Kidney (tissue), 11 donors: ENCODE data around the gene TRIM74. TPM values are rescaled to one million over a fixed set of nuclear protein-coding genes. Genes with fewer than 3 reads are reported as not detected.
A peak's percentile ranks its signal among the peaks of the same experiment; 100 is the strongest.
"Not testable (repeated sequence)": the region's sequence is repeated elsewhere in the genome, so short reads cannot be mapped to it uniquely, and the experiment has no call there.

Experiments
- DNase-seq, 5 donors: peaks; one replicate each; pipeline ENCODE4 v3.0.0-alpha.2; 2013 to 2020
- FAIRE-seq: peaks from 2 replicates; lab custom pipeline; 2012; peaks lifted over from hg19 to GRCh38; lab: Jason Lieb, UNC
- H3K27ac ChIP-seq, 2 donors: one replicate each; pipeline ENCODE4 v1.7.0; 2013; ENCODE audit warnings: low read depth in 2 of 2, low read length in 2 of 2, inconsistent platforms in 1 of 2
- H3K27me3 ChIP-seq: one replicate; pipeline ENCODE4 v1.7.1; 2013; ENCODE audit warnings: low read length, inconsistent platforms; ENCODE audit not compliant: control insufficient read depth, insufficient read depth
- H3K36me3 ChIP-seq, 3 donors: one replicate each; pipeline versions ENCODE4 v1.7.0 to v1.7.1; 2013; ENCODE audit warnings: low read length in 3 of 3, control low read depth in 1 of 3, inconsistent platforms in 1 of 3; ENCODE audit not compliant: insufficient read depth in 3 of 3, control insufficient read depth in 2 of 3
- H3K4me1 ChIP-seq, 3 donors: one replicate each; pipeline versions ENCODE4 v1.7.0 to v1.7.1; 2013; ENCODE audit warnings: low read length in 3 of 3, inconsistent platforms in 1 of 3, low read depth in 1 of 3; ENCODE audit not compliant: control insufficient read depth in 2 of 3, insufficient read depth in 2 of 3
- H3K4me3 ChIP-seq, 3 donors: one replicate each; pipeline versions ENCODE4 v1.7.0 to v1.8.1; 2013; ENCODE audit warnings: low read length in 3 of 3, control low read depth in 1 of 3, inconsistent platforms in 1 of 3
- H3K9ac ChIP-seq, 3 donors: one replicate each; pipeline versions ENCODE4 v1.7.0 to v1.7.1; 2013; ENCODE audit warnings: low read length in 3 of 3, control low read depth in 1 of 3, inconsistent platforms in 1 of 3
- H3K9me3 ChIP-seq, 3 donors: one replicate each; pipeline versions ENCODE4 v1.7.0 to v1.7.1; 2013; ENCODE audit warnings: low read length in 3 of 3, control low read depth in 1 of 3, inconsistent platforms in 1 of 3; ENCODE audit not compliant: control insufficient read depth in 2 of 3, insufficient read depth in 1 of 3
- intact Hi-C: fragments of 100-400 bp; cut with DNase I; formaldehyde crosslinking; loops from one replicate; pipeline ENCODE4 v1.11.1; 2022
- polyA plus RNA-seq: library from polyadenylated mRNA; stranded (reverse); fragments of 350-450 nt; fragmentation: Illumina TruSeq; extraction: RNeasy Lipid Tissue Mini Kit (QIAGEN cat#74804); gene quantifications from one replicate; pipeline ENCODE4 v1.2.3, GENCODE V29; 2014; ENCODE audit warnings: low read depth, low replicate concordance; ENCODE audit not compliant: insufficient read depth
- total RNA-seq: library from RNA; stranded (reverse); fragmentation: NEBNext Ultra II Directional; extraction: Animal tissue kit (Norgen Biotek cat#: 25700); gene quantifications from one replicate; pipeline ENCODE4 v1.2.1, GENCODE V29; 2021
- donor health status: control.
- donor health status: control.
- donor health status: DM: yes; HTN: yes; CAD: no.
- donor health status: Normal renal cell carcinoma (clear cell type).

Gene TRIM74
- total and polyA plus RNA-seq, 2 donors from 2014 or later = 1.3 TPM; not detected in 1

DNA sequence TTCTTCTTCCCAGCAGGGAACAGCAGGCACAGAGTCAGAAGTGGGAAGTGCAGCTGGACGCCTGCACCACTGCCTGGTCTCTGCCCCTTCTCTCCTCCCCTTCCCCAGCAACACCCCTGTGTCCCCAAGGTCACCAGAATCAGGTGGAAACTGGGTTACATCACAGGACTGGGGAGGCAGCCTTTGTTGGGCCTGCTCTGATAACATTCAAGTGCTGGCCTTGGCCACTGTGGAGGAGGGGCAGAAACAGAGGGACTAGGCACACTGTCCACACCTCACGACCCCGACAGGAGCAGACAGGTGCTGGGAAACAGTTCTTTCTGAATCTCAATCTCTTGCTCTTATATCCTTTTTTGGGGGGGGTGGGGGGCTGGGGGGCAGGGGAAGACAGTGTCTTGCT is 2.4 kb downstream of the TRIM74 start:
- H3K9ac ChIP-seq, H3K27ac ChIP-seq, H3K36me3 ChIP-seq, FAIRE-seq, H3K27me3 ChIP-seq, H3K4me1 ChIP-seq, H3K9me3 ChIP-seq, H3K4me3 ChIP-seq, intact Hi-C loops: not testable (repeated sequence)
- peak in 1 of 5 donors; percentile 18 for DNase-seq

GRCh38 chr7:72965186-72965975 is 3.9 kb downstream of the TRIM74 start:
- H3K9ac ChIP-seq, H3K4me3 ChIP-seq, DNase-seq, FAIRE-seq, intact Hi-C loops, H3K27ac ChIP-seq, H3K36me3 ChIP-seq, H3K4me1 ChIP-seq, H3K9me3 ChIP-seq, H3K27me3 ChIP-seq: not testable (repeated sequence)

- not testable (repeated sequence) for DNase-seq
Measured at GRCh38 chr7:72963056-72963455, 6.2 kb downstream of the TRIM74 start.

GRCh38 chr7:72961346-72961650 is 8.0 kb downstream of the TRIM74 start:
- DNase-seq, FAIRE-seq, H3K4me1 ChIP-seq, H3K9me3 ChIP-seq, H3K4me3 ChIP-seq, H3K9ac ChIP-seq, H3K36me3 ChIP-seq, intact Hi-C loops, H3K27me3 ChIP-seq, H3K27ac ChIP-seq: not testable (repeated sequence)

More at GRCh38 chr7:72963056-72963455, 6.2 kb downstream of the TRIM74 start:
- intact Hi-C loops, H3K36me3 ChIP-seq, H3K4me3 ChIP-seq, H3K27me3 ChIP-seq, H3K9me3 ChIP-seq, FAIRE-seq, H3K27ac ChIP-seq, H3K4me1 ChIP-seq, H3K9ac ChIP-seq: not testable (repeated sequence)

DNA sequence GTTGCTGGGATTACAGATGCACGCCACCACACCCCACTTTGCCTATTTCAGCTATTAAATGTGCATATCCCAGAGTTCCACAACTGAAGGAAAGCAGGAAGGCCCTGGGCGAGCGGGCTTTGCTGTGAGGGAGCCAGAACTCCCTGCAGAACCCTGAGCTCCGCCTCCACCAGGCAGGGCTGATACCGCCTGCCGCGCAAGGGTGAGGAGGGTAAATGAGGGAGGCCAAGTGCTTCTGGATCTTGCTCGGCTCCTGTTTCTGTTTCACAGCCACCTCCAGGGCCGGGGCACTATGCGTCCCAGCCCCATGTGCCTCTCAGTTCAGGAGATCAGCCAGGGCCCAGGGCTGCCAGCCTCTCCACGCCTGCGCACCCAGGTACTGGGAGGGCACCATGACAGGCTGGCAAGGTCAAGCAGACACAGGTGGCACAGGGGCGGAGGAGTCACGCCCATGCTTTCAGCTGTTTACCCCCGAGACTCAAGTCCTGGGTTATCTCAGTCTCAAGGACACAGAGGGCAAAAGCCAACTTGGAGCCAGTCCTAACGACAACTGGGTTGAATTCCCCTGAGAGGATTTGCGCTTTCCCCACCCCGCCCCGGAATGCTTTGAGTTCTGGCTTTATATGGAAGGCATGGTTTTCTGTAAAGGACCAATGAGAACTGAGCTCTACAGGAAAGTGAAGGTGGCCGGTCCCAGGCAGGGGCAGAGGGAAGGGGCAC is 8.5 kb downstream of the TRIM74 start:
- FAIRE-seq, H3K27ac ChIP-seq, H3K27me3 ChIP-seq, H3K36me3 ChIP-seq, H3K9me3 ChIP-seq, intact Hi-C loops, H3K4me1 ChIP-seq, H3K9ac ChIP-seq, DNase-seq, H3K4me3 ChIP-seq: not testable (repeated sequence)

- H3K36me3 ChIP-seq, intact Hi-C loops, H3K9ac ChIP-seq, H3K4me1 ChIP-seq, DNase-seq, H3K4me3 ChIP-seq, H3K27me3 ChIP-seq, H3K9me3 ChIP-seq, FAIRE-seq, H3K27ac ChIP-seq: not testable (repeated sequence)
Measured at GRCh38 chr7:72960029-72960428, 9.2 kb downstream of the TRIM74 start.

GRCh38 chr7:72954563-72955198 is 14.6 kb downstream of the TRIM74 start:
- H3K4me1 ChIP-seq, FAIRE-seq, H3K27ac ChIP-seq, H3K4me3 ChIP-seq, intact Hi-C loops, DNase-seq, H3K9me3 ChIP-seq, H3K27me3 ChIP-seq, H3K36me3 ChIP-seq, H3K9ac ChIP-seq: not testable (repeated sequence)
